ENCODE results near the gene ANKRD44.

ANKRD44 gene

DNA sequence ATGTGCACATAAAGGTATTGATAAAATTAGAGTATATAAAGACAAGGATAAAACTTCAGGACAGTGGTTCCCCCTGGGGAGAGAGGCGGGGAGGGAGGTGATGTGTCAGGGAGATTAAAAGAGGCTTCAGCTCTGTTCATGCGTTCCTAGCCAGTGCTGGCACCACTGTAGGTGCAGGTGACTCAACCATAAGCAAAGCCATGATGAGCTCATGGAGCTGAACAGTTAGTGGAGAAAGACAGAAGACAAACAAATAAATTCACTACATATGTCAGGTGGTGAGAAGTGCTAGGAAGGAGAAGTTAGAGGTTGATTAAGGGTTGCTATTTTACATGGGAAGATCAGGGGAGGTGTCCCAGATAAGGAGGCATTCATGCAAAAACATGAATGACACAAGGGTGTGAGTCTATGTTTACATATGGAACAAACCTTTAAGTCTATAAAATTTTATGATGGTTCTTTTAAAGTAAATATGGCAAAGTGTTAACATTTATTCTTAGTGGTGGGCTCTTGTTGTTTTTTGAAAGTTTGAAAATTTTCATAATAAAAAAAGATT, 136.0 kb downstream of the ANKRD44 start:
- DNase-seq = no peak

DNA sequence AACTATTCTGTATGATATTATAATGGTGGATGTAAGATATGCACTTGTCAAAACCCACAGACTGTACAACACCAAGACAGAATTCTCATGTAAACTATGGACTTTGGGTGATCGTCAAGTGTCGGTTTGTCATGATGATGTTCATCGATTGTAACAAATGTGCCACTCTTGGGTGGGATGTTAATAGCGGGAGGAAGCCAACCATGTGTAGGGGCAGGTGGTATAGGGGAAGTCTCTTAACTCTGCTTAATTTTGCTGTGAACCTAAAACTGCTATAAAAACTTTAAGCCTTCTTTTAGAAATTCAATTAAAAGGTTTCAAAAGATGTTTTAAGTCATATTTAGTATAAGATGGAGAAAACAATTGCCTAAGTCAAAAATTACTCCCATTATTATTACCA, 139.0 kb downstream of the ANKRD44 start:
- no peak for DNase-seq

DNA sequence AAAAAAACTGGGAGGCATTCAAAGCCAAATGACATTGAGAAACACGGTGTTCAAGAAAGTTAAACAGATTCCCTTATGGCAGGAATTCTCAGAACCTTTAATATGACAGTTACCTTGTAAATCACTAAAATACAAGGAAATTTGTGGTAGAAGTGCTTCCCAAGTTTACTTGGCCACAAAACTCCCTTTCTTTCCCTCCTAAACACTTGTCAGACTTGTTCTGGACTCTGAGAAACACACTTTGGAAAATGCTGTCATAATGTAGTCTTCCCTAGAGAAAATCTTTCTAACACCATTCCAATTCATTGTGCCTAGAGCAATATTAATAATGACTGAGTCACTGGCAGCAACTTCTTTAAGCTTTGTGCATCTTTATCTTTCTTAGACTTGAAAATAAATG, 140.4 kb downstream of the ANKRD44 start:
- no peak for DNase-seq

DNA sequence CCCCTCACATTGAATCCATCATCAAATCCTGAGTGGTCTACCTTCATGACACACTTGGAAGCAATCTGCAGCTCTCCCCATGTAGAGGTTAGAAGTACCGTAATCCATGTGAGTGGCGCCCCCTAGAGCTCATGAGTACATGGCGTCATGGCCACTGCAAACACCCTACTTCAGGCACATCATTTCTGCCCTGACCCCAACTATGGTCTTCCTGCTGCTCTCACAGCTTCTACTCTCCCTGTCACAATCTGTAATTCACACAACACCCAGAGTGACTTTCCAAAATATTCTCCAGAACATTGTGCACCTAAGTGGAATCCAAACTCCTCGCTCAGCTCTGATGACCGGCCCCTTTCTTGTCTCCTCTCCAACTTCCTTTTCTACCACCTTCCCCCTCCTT, 141.9 kb downstream of the ANKRD44 start:
- DNase-seq = peak; percentile 58

DNA sequence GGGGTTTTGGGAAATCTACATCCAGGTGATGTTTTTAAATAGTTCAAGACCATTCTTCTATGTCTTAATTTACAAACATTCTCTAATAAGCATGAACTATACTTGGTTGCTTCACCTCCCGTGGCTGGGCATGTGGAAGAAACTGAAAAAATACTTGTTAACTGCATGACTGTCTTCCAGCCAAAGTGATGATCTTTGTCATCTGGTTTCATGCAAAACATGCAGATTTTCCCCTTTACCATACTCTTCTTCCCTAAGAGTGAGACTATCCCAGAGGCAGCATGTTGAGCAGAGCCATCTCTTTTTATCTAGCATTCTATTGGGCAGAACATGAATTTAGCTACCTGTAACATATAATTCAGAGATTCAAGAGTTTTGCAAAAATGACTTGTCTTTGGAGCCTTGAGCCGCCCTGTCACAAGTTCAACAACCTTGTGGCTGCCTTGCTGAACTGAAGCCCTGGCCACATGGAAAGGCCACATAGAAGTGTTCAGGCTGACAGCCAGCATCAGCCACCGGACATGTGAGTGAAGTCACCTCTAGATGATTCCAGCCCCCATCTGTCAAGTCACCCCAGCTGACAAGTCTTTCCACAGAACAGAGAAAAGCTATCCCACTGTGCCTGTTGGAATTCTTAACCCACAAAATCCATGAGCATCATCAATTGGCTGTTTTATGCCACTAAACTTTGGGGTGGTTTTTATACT, 142.8 kb downstream of the ANKRD44 start:
- DNase-seq = no peak

DNA sequence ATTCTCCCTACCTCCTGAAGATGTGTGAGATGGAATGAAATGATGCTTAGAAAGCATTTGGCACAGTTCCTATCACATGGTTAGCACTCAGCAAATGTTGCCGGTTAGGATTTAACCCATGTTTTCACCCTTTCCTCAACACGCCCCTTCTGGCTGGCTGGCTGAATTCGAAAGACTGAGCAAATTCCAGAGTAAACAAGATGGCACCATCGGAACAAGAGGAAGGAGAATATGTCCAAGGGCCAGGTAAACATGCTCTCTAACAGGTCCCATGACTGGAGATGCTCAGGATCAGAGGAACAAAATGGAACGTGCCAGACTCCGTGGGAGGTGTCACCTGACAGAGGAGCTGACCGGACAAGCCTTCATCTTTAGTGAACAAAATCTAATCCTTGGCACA, 145.6 kb downstream of the ANKRD44 start:
- no peak for DNase-seq

DNA sequence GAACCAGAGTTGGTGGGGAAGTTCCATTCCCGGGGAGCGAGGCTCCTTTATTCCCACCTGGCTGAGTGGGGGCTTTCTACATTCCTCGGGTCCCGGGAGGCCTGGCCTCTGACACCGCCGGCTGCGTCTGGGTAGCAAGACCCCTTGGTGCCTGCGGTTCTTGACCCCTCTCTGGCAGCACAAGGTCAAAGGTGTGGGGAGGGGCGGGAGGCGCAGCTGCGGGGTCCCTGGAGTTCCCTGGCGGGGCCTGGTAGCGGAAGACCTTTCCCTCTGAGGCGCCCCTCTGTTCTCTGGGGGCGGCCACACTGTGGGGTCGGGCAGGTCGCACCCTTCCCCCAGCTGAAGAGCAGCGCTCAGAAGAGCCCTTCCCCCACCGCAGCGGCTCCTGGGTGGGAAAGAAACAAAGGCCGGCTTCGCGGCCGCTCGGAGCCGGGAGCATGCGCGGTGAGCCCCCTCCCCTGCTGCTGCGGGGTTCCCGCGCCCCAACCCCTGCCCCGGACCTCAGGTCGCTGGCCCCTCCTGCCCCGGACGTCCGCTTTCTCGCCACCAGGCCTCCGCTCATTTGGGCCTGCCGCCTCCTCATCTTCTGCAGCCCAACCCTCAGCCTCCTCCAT, 146.3 kb downstream of the ANKRD44 start:
- no peak for DNase-seq

DNA sequence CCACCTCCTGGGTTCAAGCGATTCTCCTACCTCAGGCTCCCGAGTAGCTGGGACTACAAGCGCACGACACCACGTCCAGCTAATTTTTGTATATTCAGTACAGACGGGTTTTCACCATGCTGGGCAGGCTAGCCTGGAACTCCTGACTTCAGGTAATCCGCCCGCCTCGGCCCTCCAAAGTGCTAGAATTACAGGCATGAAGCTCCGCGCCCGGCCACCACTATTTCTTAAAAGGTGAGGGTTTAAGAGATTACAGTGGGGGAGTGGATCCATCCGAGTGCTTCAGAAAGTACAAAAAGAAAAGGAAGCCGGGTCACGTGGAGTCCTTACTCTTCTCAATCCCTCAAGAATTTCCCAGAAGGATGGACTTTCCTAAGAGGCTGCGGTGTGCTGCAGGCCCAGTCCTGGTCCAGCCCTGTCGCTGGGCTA, 146.9 kb downstream of the ANKRD44 start:
- no peak for DNase-seq

DNA sequence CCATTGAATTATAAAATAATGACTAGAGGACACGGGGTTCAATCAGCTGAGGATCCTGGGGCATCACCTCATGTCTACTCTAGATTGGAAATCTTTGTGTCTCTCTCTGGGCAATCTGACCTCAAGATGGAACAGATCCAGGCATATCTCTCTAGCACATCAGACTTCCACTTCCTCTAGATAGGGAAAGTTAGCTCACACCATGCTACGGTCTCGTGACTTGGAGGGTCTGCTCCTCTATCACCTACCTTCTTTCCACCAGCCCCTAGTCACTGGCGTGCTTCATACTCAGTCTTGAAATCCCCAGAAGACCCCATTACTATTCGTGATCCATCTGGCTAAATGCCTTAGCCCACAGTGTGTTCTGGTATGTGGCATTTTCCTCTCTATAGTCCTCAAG, 148.8 kb downstream of the ANKRD44 start:
- no peak for DNase-seq

DNA sequence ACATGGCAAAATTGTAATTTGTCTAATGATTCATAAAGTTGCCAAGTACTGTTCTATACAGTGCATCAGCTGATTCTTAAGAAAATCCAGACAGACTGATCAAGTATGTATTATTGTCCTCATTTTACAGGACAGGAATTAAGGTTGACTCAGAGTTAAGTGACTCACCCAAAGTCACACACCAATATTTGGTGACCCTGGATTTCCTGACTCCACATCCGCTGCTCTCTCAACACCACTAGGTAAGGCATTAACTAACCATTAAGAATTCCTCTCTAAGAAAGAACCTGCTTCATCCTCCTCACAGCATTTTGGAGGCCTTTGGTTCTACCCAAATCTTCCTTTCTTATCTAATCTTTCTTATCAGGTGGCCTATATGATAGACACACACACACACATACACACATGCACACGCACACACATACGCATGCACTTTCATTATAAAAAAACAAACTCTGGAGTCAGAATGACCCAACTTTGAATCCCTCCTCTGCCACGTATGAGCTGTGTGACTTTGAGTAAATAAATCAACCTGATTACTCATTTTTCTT, 150.8 kb downstream of the ANKRD44 start:
- DNase-seq = peak; percentile 94

DNA sequence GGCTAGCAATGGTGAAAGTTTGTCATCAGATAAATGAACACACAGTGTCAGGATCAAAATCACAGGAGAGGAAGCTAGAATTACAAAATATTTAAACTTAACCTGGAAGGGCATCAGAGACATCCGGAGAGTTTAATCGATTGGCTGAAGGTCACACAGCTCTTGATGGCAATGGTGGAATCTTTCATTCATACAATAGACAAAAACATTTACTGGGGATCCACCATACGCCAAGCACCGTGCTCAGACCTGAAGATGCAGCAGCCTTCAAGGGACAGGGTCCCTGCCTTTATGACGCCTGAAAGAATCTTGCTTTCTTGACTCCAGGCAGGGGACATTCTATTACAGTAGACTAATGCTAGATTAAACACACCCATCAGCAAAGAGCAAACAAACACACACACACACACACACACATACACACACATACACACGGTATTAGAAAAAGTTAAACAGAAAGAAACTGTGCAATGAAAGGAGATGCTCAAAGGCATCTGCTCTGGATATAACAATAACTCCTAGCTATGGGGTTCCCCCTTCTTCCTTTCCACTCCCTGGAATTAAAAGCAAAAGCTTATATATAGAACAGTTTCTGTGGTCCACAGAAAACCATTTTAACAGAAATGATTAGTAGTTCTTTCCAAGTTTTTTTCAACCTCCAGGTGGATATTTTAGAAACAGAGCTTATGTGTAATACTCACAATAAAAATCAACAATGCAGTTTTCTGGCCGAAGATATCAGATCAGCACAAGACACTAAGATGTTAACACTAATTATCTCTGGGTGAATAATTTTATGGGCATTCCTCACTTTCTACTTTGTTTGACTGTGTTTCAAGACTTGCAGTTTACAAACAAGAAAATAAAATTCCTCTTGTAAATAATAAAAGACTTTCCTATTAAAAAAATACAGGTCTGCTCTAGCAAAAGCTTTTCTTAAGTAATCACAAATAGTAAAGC, 151.7 kb downstream of the ANKRD44 start:
- peak; percentile 33 for DNase-seq

DNA sequence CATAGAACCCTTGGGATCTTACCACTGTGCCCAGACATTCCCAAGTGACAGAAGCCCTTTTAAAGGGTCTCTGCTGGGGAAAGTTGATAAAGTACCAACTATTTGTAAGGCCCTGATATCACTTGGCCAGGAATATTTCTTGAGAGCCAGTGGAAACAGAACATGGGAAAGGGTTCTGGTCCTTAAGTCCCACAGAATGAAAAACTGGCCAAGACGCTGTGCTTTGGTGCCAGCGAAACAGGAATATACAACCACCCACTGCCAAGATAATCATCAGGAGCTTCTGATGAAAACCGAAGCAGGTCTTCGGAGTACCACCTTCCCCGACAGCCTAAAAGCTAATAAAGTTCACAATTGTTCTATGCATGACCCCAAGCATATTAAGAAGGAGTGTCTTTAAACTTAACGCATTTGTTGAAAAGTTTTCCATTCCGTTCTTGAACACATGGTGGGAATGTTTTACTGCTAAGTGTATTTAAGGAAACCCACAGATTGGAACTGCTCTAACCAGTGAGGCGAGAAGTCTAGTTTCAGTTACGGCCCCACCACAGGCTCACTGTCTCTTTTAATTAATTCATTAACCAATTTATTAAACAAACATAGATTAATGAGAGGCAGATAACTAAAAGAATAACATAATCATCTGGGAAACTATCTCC, 152.6 kb downstream of the ANKRD44 start:
- no peak for DNase-seq

DNA sequence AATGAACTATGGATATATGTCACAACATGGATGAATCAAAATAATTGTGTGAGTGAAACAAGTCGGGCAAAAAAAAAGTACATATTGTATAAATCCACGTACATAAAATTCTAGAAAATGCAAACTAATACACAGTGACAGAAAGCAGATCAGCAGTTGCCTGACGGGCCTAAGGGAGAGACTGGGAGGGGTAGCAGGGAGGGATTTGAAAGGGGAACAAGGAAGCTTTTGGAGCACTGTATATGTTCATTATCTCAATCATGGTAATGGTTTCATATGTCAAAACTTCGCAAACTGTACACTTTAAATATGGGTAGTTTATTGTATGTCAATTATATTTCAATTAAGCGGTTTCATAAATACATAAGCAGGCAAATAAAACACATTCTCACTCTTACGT, 153.8 kb downstream of the ANKRD44 start:
- no peak for DNase-seq

DNA sequence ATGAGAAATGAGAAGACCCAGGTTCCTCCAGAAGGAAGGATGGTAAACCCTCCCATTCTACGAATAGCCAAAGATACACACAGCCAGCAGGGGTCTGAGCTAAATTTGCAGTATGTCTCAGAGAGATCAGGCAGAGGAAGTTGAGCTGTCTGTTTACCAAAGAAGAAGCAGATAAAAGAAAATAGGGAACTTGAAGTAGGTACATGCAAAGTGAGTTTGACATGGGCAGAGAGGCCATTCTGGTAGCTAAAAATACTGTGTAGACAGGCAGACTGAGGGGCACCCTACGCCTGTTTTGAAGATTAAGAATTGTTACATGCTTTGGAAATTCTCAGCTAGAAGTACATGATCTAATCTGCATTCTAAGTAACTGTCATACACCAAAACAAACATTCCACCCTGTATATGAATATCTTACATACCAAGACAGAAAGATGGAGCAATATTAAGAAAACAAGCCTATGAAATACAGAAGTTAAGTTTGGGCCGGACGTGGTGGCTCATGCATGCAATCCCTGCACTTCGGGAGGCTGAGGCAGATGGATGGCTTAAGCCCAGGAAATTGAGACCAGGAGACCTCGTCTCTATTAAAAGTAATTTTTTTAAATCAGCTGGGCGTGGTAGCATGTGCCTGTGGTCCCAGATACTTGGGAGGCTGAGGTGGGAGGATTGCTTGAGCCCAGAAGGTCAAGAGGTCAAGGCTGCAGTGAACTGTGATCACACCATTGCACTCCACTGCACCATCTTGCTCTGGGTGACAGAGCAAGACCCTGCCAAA, 157.9 kb downstream of the ANKRD44 start:
- DNase-seq = peak; percentile 93

DNA sequence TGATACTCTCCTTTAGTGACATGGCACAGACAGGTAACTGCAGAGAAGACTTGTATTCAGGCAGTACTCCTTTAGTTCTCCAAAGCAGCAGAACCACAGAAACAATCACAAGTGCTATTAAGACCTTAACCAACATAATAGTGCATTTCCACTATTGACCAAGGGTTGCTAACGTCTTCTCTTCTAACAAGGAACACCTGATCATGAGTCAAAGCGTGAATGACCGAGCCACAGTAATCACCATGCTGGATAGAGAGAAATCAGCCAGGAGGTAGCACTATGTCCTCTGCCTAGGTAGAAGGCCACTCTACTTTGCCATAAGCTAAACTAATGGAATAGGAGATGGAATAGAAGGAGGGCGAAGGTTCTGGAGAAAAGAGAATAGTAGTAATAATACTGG, 161.0 kb downstream of the ANKRD44 start:
- DNase-seq = no peak

DNA sequence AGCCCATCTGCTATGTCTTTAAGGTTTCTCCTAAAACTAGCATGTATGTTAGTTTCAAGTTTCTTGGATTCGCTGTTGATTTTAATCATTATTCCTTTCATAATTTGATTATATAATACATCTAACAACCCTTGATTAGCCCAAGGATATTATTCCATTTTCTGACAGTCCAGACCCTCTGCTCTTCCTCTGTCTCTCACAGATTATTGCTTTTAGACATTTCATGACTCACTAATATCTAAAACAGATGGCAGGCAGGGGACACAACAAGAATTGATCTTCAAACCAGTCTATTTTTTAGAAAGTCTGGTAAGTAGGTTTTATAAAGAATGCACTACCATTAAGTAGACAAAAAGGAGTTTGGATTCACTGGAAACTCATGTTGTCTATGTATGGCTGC, 162.2 kb downstream of the ANKRD44 start:
- DNase-seq = no peak

DNA sequence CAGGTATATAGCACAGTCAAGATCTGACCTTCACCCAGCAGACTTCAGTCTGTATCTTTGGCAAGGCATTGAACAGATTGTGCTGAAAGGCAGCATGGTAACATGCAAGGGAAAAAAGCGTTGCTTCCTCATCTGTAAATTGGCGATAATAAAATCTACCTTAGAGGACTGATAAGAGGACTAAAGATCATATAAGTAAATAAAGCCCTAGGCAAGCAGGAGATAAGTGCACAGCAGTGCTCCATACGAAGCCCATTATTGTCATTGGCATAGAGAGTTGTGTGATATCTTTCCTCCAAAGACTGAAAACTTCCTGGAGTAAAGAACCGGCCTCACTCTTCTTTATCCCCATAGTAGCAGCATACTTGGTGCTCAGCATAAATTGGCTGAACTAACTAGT, 162.6 kb downstream of the ANKRD44 start:
- no peak for DNase-seq

DNA sequence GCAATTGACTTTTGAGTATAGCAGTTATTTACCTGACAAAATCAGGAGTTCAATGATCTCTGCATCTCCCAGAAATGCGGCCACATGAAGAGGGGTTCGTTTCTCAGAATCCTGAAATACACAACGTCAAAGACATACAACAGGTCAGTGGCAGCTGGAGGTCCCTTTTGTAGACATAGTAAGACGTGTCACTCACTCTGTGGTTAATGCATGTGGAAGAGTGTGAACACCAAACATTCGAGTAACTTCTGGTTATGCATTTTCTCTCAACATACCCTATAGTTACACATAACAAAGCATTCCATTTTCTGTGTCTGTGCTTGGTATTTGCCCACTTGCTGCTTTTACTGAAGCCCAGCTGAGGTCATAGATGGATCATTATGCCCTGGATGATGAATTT, 163.6 kb downstream of the ANKRD44 start:
- no peak for DNase-seq

DNA sequence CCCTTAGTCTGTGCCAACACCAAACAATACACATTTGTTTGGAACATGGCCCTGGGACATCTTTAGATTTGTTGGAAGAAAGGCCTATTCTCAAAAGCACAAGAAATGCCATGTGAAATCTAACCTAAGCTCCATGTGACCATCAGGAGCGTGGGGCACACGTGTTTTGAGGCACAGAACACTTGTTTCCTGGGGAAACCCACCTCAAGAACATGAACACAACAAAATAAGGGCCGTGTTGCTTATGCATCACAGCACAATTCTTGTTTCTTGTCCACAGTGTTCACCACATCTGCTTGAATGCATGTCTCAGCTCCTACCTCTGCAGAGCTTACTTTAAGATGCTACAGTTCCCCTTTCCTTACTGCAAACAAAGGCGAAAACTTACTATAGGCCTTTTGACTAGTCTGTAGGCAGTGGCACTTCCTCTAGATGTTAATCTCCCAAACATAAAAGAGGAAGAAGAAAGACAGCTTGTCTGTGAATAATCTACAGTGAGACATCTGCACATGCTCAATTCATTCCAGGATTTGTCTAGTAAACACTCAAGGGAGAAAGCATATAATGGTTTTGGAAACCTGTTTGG, 165.0 kb downstream of the ANKRD44 start:
- DNase-seq = no peak

DNA sequence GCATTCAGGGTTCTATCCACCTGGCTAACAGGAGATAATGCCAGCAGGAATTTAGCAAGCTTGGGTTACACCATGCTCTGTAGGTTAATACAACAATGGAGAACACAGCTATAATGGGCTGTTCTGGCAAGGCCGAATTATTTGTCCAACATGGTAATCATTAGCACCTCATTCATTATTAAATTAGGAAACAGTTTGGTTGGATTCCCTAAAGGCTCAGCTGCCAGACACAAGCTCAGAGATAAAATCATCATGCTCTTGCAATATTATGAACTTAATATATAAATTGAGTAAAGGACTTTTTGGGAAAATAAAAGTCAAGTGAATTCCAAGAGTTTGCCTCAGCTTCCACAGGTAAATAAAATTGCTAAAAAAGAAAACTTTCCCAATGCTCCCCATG, 166.4 kb downstream of the ANKRD44 start:
- no peak for DNase-seq

Data from fibroblast of skin of back (primary cell).